ENCODE data around the gene EEFSEC.

GRCh38 chr3:128262457-128262856, 109.2 kb downstream of the EEFSEC start:
- TF ChIP-seq EZH2 (optimal IDR thresholded peaks at IDR 0.05; ENCODE audit: low read depth, low read length) (no peak), CTCF (IDR thresholded peaks at IDR 0.05; ENCODE audit: low read length) (no peak), EZH2phosphoT487 (IDR thresholded peaks at IDR 0.05; ENCODE audit: low read length) (no peak)

Data from MM.1S (cell line).